Prostate gland (tissue), 2 donors: Measurements from ENCODE around the gene PALLD.

Experiments used
- CTCF ChIP-seq, 4 experiments: fragments of 200-600 bp in 2 of 4; fragments of 450-650 bp in 2 of 4; sonication (generic) in 2 of 4; IDR thresholded peaks; 1 replicate in 3 of 4; 2 replicates in 1 of 4; pipeline ENCODE4 v1.5.1; 2016 to 2019; ENCODE audit warnings: antibody characterized with exemption in 4 of 4, mild to moderate bottlenecking in 2 of 4, moderate library complexity in 2 of 4
- POLR2A ChIP-seq: fragments of 450-650 bp; IDR thresholded peaks from one replicate; pipeline ENCODE4 v1.6.1; 2016; ENCODE audit warnings: antibody characterized with exemption, mild to moderate bottlenecking
- POLR2AphosphoS5 ChIP-seq: sonication (generic); formaldehyde crosslinking; IDR thresholded peaks from one replicate; pipeline ENCODE4 v1.6.1; 2017; ENCODE audit warnings: antibody characterized with exemption

- TF ChIP-seq CTCF (IDR thresholded peaks at IDR 0.05) (no peak), POLR2A (no peak), POLR2AphosphoS5 (no peak)
Measured at GRCh38 chr4:168852933-168853713, 356.3 kb downstream of the PALLD start.
